ENCODE data around the gene NDNF. TPM values are rescaled to one million over a fixed set of nuclear protein-coding genes. Genes with fewer than 3 reads are reported as not detected.

Gene NDNF
- total and polyA plus RNA-seq, 2 donors: 2.8 to 3.1 TPM

- no peak for DNase-seq (ENCODE audit: low read depth in 6 of 9, low spot score in 9 of 9)
- WGBS: 80% methylated on average over 6 of the region's 6 CpGs
- H3K4me3 ChIP-seq (ENCODE audit: low read length in 2 of 2): no peak overlapping the region
- H3K27ac ChIP-seq (ENCODE audit: low read depth in 1 of 2, low read length in 1 of 2): no peak overlapping the region
- H3K4me1 ChIP-seq (ENCODE audit: control insufficient read depth in 2 of 2, insufficient read depth in 2 of 2, low read length in 2 of 2): peaks cover 0 to 12% of the 10 kb centered on the region in 2 donors
- no peaks in the 10 kb centered on the region for H3K36me3 ChIP-seq (ENCODE audit: control insufficient read depth in 2 of 2, insufficient read depth in 2 of 2, low read length in 1 of 2)
- peaks cover 34 to 50% of the 10 kb centered on the region in 2 donors for H3K27me3 ChIP-seq (ENCODE audit: control insufficient read depth in 2 of 2, insufficient read depth in 1 of 2, low read length in 1 of 2)
- H3K9me3 ChIP-seq (ENCODE audit: control insufficient read depth in 2 of 2, insufficient read depth in 1 of 2, low read length in 1 of 2): no peaks in the 10 kb centered on the region
Measured at GRCh38 chr4:121076416-121076815, 4.1 kb upstream of the NDNF start.

- no peak overlapping the region for H3K27ac ChIP-seq (ENCODE audit: low read depth in 1 of 2, low read length in 1 of 2)
- H3K27me3 ChIP-seq (ENCODE audit: control insufficient read depth in 2 of 2, insufficient read depth in 1 of 2, low read length in 1 of 2): peaks cover 41 to 73% of the 10 kb centered on the region in 2 donors
- DNase-seq (ENCODE audit: low read depth in 6 of 9, low spot score in 9 of 9): no peak
- WGBS: 61% methylated on average over 5 of the region's 5 CpGs
- H3K9me3 ChIP-seq (ENCODE audit: control insufficient read depth in 2 of 2, insufficient read depth in 1 of 2, low read length in 1 of 2): peaks cover 0 to 7% of the 10 kb centered on the region in 2 donors
- no peaks in the 10 kb centered on the region for H3K36me3 ChIP-seq (ENCODE audit: control insufficient read depth in 2 of 2, insufficient read depth in 2 of 2, low read length in 1 of 2)
- H3K4me3 ChIP-seq (ENCODE audit: low read length in 2 of 2): no peak overlapping the region
- H3K4me1 ChIP-seq (ENCODE audit: control insufficient read depth in 2 of 2, insufficient read depth in 2 of 2, low read length in 2 of 2): peaks cover 0 to 23% of the 10 kb centered on the region in 2 donors
Measured at GRCh38 chr4:121073672-121074381, 1.5 kb upstream of the NDNF start.

- peak in 1 of 9 donors; percentile 18 for DNase-seq (ENCODE audit: low read depth in 6 of 9, low spot score in 9 of 9)
- 7% methylated on average over 12 of the region's 12 CpGs for WGBS
Measured at GRCh38 chr4:121073004-121073435, 685 bp upstream of the NDNF start.

GRCh38 chr4:121071640-121072223 is 603 bp downstream of the NDNF start:
- Histone ChIP-seq H3K27me3 (ENCODE audit: control insufficient read depth in 2 of 2, insufficient read depth in 1 of 2, low read length in 1 of 2) (peaks cover 41 to 77% of the 10 kb centered on the region in 2 donors), H3K36me3 (ENCODE audit: control insufficient read depth in 2 of 2, insufficient read depth in 2 of 2, low read length in 1 of 2) (no peaks in the 10 kb centered on the region), H3K27ac (ENCODE audit: low read depth in 1 of 2, low read length in 1 of 2) (no peak overlapping the region), H3K4me3 (ENCODE audit: low read length in 2 of 2) (peak overlapping the region; percentile 29 to 51), H3K9me3 (ENCODE audit: control insufficient read depth in 2 of 2, insufficient read depth in 1 of 2, low read length in 1 of 2) (peaks cover 0 to 7% of the 10 kb centered on the region in 2 donors), H3K4me1 (ENCODE audit: control insufficient read depth in 2 of 2, insufficient read depth in 2 of 2, low read length in 2 of 2) (peaks cover 0 to 23% of the 10 kb centered on the region in 2 donors)
- DNase-seq (ENCODE audit: low read depth in 6 of 9, low spot score in 9 of 9): peak in 2 of 9 donors; percentile 20 to 42
- 5% methylated on average over 34 of the region's 34 CpGs for WGBS

More at GRCh38 chr4:121073004-121073435, 685 bp upstream of the NDNF start:
- Histone ChIP-seq H3K27ac (ENCODE audit: low read depth in 1 of 2, low read length in 1 of 2) (no peak overlapping the region), H3K4me3 (ENCODE audit: low read length in 2 of 2) (peak overlapping the region; percentile 21 to 51), H3K9me3 (ENCODE audit: control insufficient read depth in 2 of 2, insufficient read depth in 1 of 2, low read length in 1 of 2) (peaks cover 0 to 7% of the 10 kb centered on the region in 2 donors), H3K27me3 (ENCODE audit: control insufficient read depth in 2 of 2, insufficient read depth in 1 of 2, low read length in 1 of 2) (peaks cover 44 to 81% of the 10 kb centered on the region in 2 donors), H3K36me3 (ENCODE audit: control insufficient read depth in 2 of 2, insufficient read depth in 2 of 2, low read length in 1 of 2) (no peaks in the 10 kb centered on the region), H3K4me1 (ENCODE audit: control insufficient read depth in 2 of 2, insufficient read depth in 2 of 2, low read length in 2 of 2) (peaks cover 0 to 23% of the 10 kb centered on the region in 2 donors)

GRCh38 chr4:121070696-121071639 is 1.4 kb downstream of the NDNF start:
- no peaks in the 10 kb centered on the region for H3K36me3 ChIP-seq (ENCODE audit: control insufficient read depth in 2 of 2, insufficient read depth in 2 of 2, low read length in 1 of 2)
- DNase-seq (ENCODE audit: low read depth in 6 of 9, low spot score in 9 of 9): peak in 2 of 9 donors; percentile 9 to 21
- peaks cover 0 to 23% of the 10 kb centered on the region in 2 donors for H3K4me1 ChIP-seq (ENCODE audit: control insufficient read depth in 2 of 2, insufficient read depth in 2 of 2, low read length in 2 of 2)
- 4% methylated on average over 64 of the region's 64 CpGs for WGBS
- no peak overlapping the region for H3K27ac ChIP-seq (ENCODE audit: low read depth in 1 of 2, low read length in 1 of 2)
- peak overlapping the region; percentile 29 to 51 for H3K4me3 ChIP-seq (ENCODE audit: low read length in 2 of 2)
- H3K9me3 ChIP-seq (ENCODE audit: control insufficient read depth in 2 of 2, insufficient read depth in 1 of 2, low read length in 1 of 2): peaks cover 0 to 7% of the 10 kb centered on the region in 2 donors
- H3K27me3 ChIP-seq (ENCODE audit: control insufficient read depth in 2 of 2, insufficient read depth in 1 of 2, low read length in 1 of 2): peaks cover 41 to 77% of the 10 kb centered on the region in 2 donors

GRCh38 chr4:121070274-121070673 is 2.1 kb downstream of the NDNF start:
- peaks cover 41 to 72% of the 10 kb centered on the region in 2 donors for H3K27me3 ChIP-seq (ENCODE audit: control insufficient read depth in 2 of 2, insufficient read depth in 1 of 2, low read length in 1 of 2)
- 44% methylated on average over 12 of the region's 12 CpGs for WGBS
- no peak overlapping the region for H3K27ac ChIP-seq (ENCODE audit: low read depth in 1 of 2, low read length in 1 of 2)

GRCh38 chr4:121069430-121069829 is 2.9 kb downstream of the NDNF start:
- DNase-seq (ENCODE audit: low read depth in 6 of 9, low spot score in 9 of 9): no peak
- Histone ChIP-seq H3K36me3 (ENCODE audit: control insufficient read depth in 2 of 2, insufficient read depth in 2 of 2, low read length in 1 of 2) (no peaks in the 10 kb centered on the region), H3K9me3 (ENCODE audit: control insufficient read depth in 2 of 2, insufficient read depth in 1 of 2, low read length in 1 of 2) (peaks cover 0 to 7% of the 10 kb centered on the region in 2 donors), H3K4me3 (ENCODE audit: low read length in 2 of 2) (no peak overlapping the region), H3K27ac (ENCODE audit: low read depth in 1 of 2, low read length in 1 of 2) (no peak overlapping the region), H3K4me1 (ENCODE audit: control insufficient read depth in 2 of 2, insufficient read depth in 2 of 2, low read length in 2 of 2) (peaks cover 0 to 23% of the 10 kb centered on the region in 2 donors), H3K27me3 (ENCODE audit: control insufficient read depth in 2 of 2, insufficient read depth in 1 of 2, low read length in 1 of 2) (peaks cover 34 to 66% of the 10 kb centered on the region in 2 donors)
- 91% methylated on average over 1 of the region's 1 CpG for WGBS

More at GRCh38 chr4:121070274-121070673, 2.1 kb downstream of the NDNF start:
- Histone ChIP-seq H3K9me3 (ENCODE audit: control insufficient read depth in 2 of 2, insufficient read depth in 1 of 2, low read length in 1 of 2) (peaks cover 0 to 7% of the 10 kb centered on the region in 2 donors), H3K4me3 (ENCODE audit: low read length in 2 of 2) (no peak overlapping the region), H3K36me3 (ENCODE audit: control insufficient read depth in 2 of 2, insufficient read depth in 2 of 2, low read length in 1 of 2) (no peaks in the 10 kb centered on the region), H3K4me1 (ENCODE audit: control insufficient read depth in 2 of 2, insufficient read depth in 2 of 2, low read length in 2 of 2) (peaks cover 0 to 23% of the 10 kb centered on the region in 2 donors)
- no peak for DNase-seq (ENCODE audit: low read depth in 6 of 9, low spot score in 9 of 9)

- no peak overlapping the region for H3K4me3 ChIP-seq (ENCODE audit: low read length in 2 of 2)
- peaks cover 2 to 20% of the 10 kb centered on the region in 2 donors for H3K27me3 ChIP-seq (ENCODE audit: control insufficient read depth in 2 of 2, insufficient read depth in 1 of 2, low read length in 1 of 2)
- no peaks in the 10 kb centered on the region for H3K9me3 ChIP-seq (ENCODE audit: control insufficient read depth in 2 of 2, insufficient read depth in 1 of 2, low read length in 1 of 2)
- 80% methylated on average over 3 of the region's 3 CpGs for WGBS
- no peak for DNase-seq (ENCODE audit: low read depth in 6 of 9, low spot score in 9 of 9)
- H3K4me1 ChIP-seq (ENCODE audit: control insufficient read depth in 2 of 2, insufficient read depth in 2 of 2, low read length in 2 of 2): no peaks in the 10 kb centered on the region
- no peaks in the 10 kb centered on the region for H3K36me3 ChIP-seq (ENCODE audit: control insufficient read depth in 2 of 2, insufficient read depth in 2 of 2, low read length in 1 of 2)
- H3K27ac ChIP-seq (ENCODE audit: low read depth in 1 of 2, low read length in 1 of 2): no peak overlapping the region
Measured at GRCh38 chr4:121064482-121064881, 7.9 kb downstream of the NDNF start.
